DOHH2 (cell line): Measurements from ENCODE around the gene VWA7.
A peak's percentile ranks its signal among the peaks of the same experiment; 100 is the strongest.

Experiments used
- H3F3A ChIP-seq: fragments of 200-600 bp; sonication (generic), shearing (Covaris generic); 2 replicates; pipeline ENCODE4 v1.6.0; 2016; ENCODE audit warnings: antibody characterized with exemption, mild to moderate bottlenecking; ENCODE audit not compliant: control insufficient read depth, insufficient read depth
- H3K27ac ChIP-seq: fragments of 200-600 bp; sonication (generic); 2 replicates; pipeline ENCODE4 v1.5.1; 2014; ENCODE audit warnings: low read depth, mild to moderate bottlenecking, low read length, moderate library complexity
- H3K27me3 ChIP-seq: fragments of 200-600 bp; sonication (generic); 2 replicates; pipeline ENCODE4 v1.6.1; 2014; ENCODE audit warnings: mild to moderate bottlenecking, low read length, mixed read lengths; ENCODE audit not compliant: control insufficient read depth
- H3K36me3 ChIP-seq: fragments of 200-600 bp; sonication (generic); 2 replicates; pipeline ENCODE4 v1.6.1; 2014; ENCODE audit warnings: mild to moderate bottlenecking, low read length, moderate library complexity, mixed read lengths; ENCODE audit not compliant: control insufficient read depth
- H3K4me1 ChIP-seq: fragments of 200-600 bp; sonication (generic); 2 replicates; pipeline ENCODE4 v1.6.1; 2014; ENCODE audit warnings: mild to moderate bottlenecking, low read length, mixed read lengths; ENCODE audit not compliant: control insufficient read depth
- H3K4me2 ChIP-seq: fragments of 200-600 bp; sonication (generic); 2 replicates; pipeline ENCODE4 v1.6.0; 2014; ENCODE audit warnings: mild to moderate bottlenecking, low read length, moderate library complexity
- H3K4me3 ChIP-seq: fragments of 200-600 bp; sonication (generic); 2 replicates; pipeline ENCODE4 v1.5.1; 2014; ENCODE audit warnings: mild to moderate bottlenecking, low read length, mixed read lengths
- H3K79me2 ChIP-seq: fragments of 200-600 bp; sonication (generic); 2 replicates; pipeline ENCODE4 v1.6.1; 2014; ENCODE audit warnings: mild to moderate bottlenecking, low read length, mixed read lengths; ENCODE audit not compliant: control insufficient read depth
- H3K9me2 ChIP-seq: fragments of 200-600 bp; sonication (generic); replicated peaks from 2 replicates; pipeline ENCODE4 v1.6.1; 2014; ENCODE audit warnings: mild to moderate bottlenecking, low read length, mixed read lengths; ENCODE audit not compliant: control insufficient read depth
- H3K9me3 ChIP-seq: fragments of 200-600 bp; sonication (generic); 2 replicates; pipeline ENCODE4 v1.6.1; 2014; ENCODE audit warnings: antibody characterized with exemption, low read length, mixed read lengths; ENCODE audit not compliant: control insufficient read depth, insufficient read depth
- H4K20me1 ChIP-seq: fragments of 200-600 bp; sonication (generic); 2 replicates; pipeline ENCODE4 v1.6.0; 2014; ENCODE audit warnings: low read depth, mild to moderate bottlenecking, antibody characterized with exemption, low read length, moderate library complexity; ENCODE audit not compliant: control insufficient read depth, insufficient read depth
- CTCF ChIP-seq: fragments of 200-600 bp; sonication (generic); IDR thresholded peaks from one replicate; pipeline ENCODE4 v1.5.1; 2014; ENCODE audit warnings: antibody characterized with exemption, mild to moderate bottlenecking, low read depth, low read length; ENCODE audit not compliant: poor library complexity, severe bottlenecking
- EZH2phosphoT487 ChIP-seq: fragments of 200-600 bp; sonication (generic); IDR thresholded peaks from 2 replicates; pipeline ENCODE4 v1.6.1; 2017; ENCODE audit warnings: borderline replicate concordance, mild to moderate bottlenecking, antibody characterized with exemption, low read length, moderate library complexity, mixed read lengths

VWA7 gene

GRCh38 chr6:31730631-31731086 lies 46.5 kb downstream of the VWA7 start:
- H3K4me3 ChIP-seq, result no peak overlapping the region
- peak overlapping the region; percentile 90 for H3K4me2 ChIP-seq
- H3F3A ChIP-seq, result peaks cover 33% of the 10 kb centered on the region
- peaks cover 76% of the 10 kb centered on the region for H3K36me3 ChIP-seq
- H3K27me3 ChIP-seq, result no peaks in the 10 kb centered on the region
- peaks cover 27% of the 10 kb centered on the region for H3K79me2 ChIP-seq
- H4K20me1 ChIP-seq, result peaks cover 13% of the 10 kb centered on the region; the same call in 1 of the 2 replicates
- TF ChIP-seq EZH2phosphoT487 (no peak), CTCF (no peak)
- peaks cover 55% of the 10 kb centered on the region for H3K4me1 ChIP-seq
- H3K9me2 ChIP-seq, result no peaks in the 10 kb centered on the region
- H3K9me3 ChIP-seq, result no peaks in the 10 kb centered on the region
- H3K27ac ChIP-seq, result no peak overlapping the region

DNA sequence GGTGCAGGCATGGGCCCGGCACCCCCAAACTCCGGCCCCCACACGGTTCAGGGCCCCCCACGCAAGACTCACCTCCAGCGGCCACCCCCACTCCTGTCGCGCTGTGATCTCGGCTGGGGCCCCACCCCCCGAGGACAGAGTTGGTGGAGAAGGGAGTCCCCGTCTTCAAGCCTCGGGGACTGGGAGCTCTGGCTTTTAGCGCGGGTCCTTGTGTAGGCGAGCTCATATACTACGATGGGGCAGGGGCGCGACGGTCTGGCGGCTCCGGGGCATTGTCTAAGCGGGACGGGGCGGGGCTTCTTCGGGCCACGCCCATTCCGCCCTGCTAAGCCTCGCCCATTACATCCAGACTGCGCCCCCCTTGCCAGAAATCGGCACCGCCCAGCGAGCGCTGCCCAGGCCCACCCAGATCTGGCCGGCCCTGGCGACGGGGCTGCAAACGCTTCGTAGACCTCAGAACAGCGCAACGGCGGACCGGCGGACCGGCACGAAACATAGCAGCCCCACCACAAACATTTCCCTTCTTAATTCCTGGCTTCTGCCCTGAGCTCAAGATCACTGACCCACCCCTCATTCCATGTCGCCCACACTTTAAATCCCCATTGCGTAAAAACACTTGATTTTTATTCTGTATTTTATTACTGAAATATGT lies 47.0 kb downstream of the VWA7 start:
- Histone ChIP-seq H3K9me2 (no peaks in the 10 kb centered on the region), H3K79me2 (peaks cover 21% of the 10 kb centered on the region), H3F3A (peaks cover 33% of the 10 kb centered on the region), H3K4me3 (peak overlapping the region; percentile 86), H3K9me3 (no peaks in the 10 kb centered on the region), H3K27me3 (no peaks in the 10 kb centered on the region), H3K4me2 (peak overlapping the region; percentile 90), H3K36me3 (peaks cover 70% of the 10 kb centered on the region), H4K20me1 (peaks cover 13% of the 10 kb centered on the region; the same call in 1 of the 2 replicates), H3K4me1 (peaks cover 55% of the 10 kb centered on the region), H3K27ac (peak overlapping the region; percentile 35)
- TF ChIP-seq CTCF, result peak; percentile 15
- TF ChIP-seq EZH2phosphoT487, result no peak

DNA sequence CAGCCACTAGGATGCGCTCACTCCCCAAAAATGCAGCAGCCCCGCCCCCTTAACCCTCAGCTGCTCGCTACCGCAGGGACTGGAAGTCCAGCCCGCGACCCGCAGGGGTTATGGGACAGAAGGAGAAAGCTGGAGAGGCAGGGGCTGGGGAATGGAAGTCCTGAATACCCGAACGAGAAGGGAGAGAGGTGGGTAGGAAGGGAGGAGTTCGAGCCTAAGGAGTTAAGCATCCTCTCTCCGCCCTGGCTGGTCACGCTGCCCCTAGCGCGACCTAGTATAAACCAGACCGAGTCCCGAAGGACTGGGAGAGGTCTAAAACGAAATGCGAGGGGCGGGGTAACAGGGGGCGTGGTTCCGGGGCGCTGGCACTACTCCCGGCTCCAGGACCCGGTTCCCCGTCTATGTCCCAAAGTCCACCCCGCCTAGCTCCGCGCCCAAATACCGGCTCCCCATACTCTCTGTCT lies 47.6 kb downstream of the VWA7 start:
- Histone ChIP-seq H3K79me2 (peaks cover 15% of the 10 kb centered on the region), H3K4me1 (peaks cover 51% of the 10 kb centered on the region), H3K4me3 (peak overlapping the region; percentile 86), H3K9me2 (no peaks in the 10 kb centered on the region), H3K36me3 (peaks cover 65% of the 10 kb centered on the region), H3F3A (peaks cover 32% of the 10 kb centered on the region), H4K20me1 (peaks cover 12% of the 10 kb centered on the region; the same call in 1 of the 2 replicates), H3K27ac (peak overlapping the region; percentile 35), H3K4me2 (peak overlapping the region; percentile 90), H3K9me3 (no peaks in the 10 kb centered on the region), H3K27me3 (no peaks in the 10 kb centered on the region)
- no peak for TF ChIP-seq EZH2phosphoT487
- TF ChIP-seq CTCF, result peak; percentile 12
